GM12891 (cell line): Measurements from ENCODE around the gene SMAD3.

Source experiments
- PAX5 ChIP-seq: IDR thresholded peaks from 2 replicates; pipeline ENCODE4 v1.6.1; 2011; ENCODE audit warnings: low read length, moderate library complexity, mild to moderate bottlenecking; ENCODE audit not compliant: insufficient read depth, severe bottlenecking
- POLR2A ChIP-seq: IDR thresholded peaks from 2 replicates; pipeline ENCODE4 v1.6.1; 2011; ENCODE audit warnings: low read depth, low read length, control low read depth
- POLR2AphosphoS5 ChIP-seq: IDR thresholded peaks from 2 replicates; pipeline ENCODE4 v1.6.1; 2011; ENCODE audit warnings: low read depth, low read length, control low read depth
- POU2F2 ChIP-seq: IDR thresholded peaks from 2 replicates; pipeline ENCODE4 v1.6.1; 2011; ENCODE audit warnings: low read depth, mild to moderate bottlenecking, control low read depth, low read length, moderate library complexity
- SPI1 ChIP-seq: IDR thresholded peaks from 2 replicates; pipeline ENCODE4 v1.6.1; 2011; ENCODE audit warnings: low read depth, low read length, control low read depth
- TAF1 ChIP-seq: IDR thresholded peaks from 2 replicates; pipeline ENCODE4 v1.6.1; 2011; ENCODE audit warnings: low read depth, low read length, control low read depth

DNA sequence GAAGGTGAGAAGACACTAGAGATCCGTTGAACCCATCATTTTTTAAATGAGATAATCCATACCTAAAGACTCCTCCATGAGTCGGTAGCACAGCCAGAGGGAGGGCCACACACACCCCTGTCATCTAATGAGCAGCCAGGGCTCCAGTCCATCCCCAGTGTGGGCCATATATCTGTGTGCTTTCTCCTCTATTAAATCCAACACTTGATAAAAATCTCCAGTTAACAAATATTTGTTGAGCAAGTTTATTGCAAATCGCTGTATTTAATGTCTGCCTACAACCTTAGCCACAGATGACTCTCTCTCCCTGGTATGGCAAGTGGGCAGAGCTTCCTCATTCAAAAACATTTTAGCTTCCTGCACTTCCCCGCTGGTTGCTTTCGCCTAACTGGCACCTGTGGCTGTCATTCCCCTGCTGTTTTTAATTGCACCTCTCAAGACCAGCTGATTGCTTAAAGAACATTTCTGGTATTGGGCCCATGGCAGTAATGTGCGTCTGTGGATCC, 82.8 kb downstream of the SMAD3 start:
- TF ChIP-seq POLR2A (no peak), TAF1 (no peak), SPI1 (peak; percentile 29; the same call in 1 of the 2 replicates), POLR2AphosphoS5 (no peak), POU2F2 (no peak), PAX5 (no peak)
